Breast epithelium (tissue), 4 donors: ENCODE results near the gene LPAR1. TPM values are rescaled to one million over a fixed set of nuclear protein-coding genes. Genes with fewer than 3 reads are reported as not detected.

Source experiments
- DNase-seq, 2 donors: peaks; one replicate each; pipeline ENCODE4 v3.0.0-alpha.2; 2019; ENCODE audit warnings: low spot score in 2 of 2
- H3K27ac ChIP-seq, 2 donors: fragments of 200-600 bp; sonication (generic) in 1 of 2; one replicate each; pipeline ENCODE4 v1.5.1; 2016 to 2019; ENCODE audit warnings: mild to moderate bottlenecking in 1 of 2
- H3K27me3 ChIP-seq, 2 donors: fragments of 200-600 bp; sonication (generic) in 1 of 2; one replicate each; pipeline versions ENCODE4 v1.5.1 to v1.6.0; 2017 to 2019; ENCODE audit warnings: control low read depth in 1 of 2, mild to moderate bottlenecking in 1 of 2
- H3K36me3 ChIP-seq: fragments of 200-600 bp; one replicate; pipeline ENCODE4 v1.5.1; 2019
- H3K4me1 ChIP-seq, 2 donors: fragments of 200-600 bp; sonication (generic); one replicate each; pipeline ENCODE4 v1.5.1; 2016 to 2019; ENCODE audit warnings: control low read depth in 1 of 2
- H3K4me3 ChIP-seq, 3 donors: fragments of 200-600 bp; sonication (generic); 1 replicate in 2 of 3; 2 replicates in 1 of 3; pipeline ENCODE4 v1.5.1; 2016 to 2019; ENCODE audit warnings: mild to moderate bottlenecking in 3 of 3, moderate library complexity in 2 of 3
- H3K9me3 ChIP-seq, 2 donors: fragments of 200-600 bp; sonication (generic) in 1 of 2; one replicate each; pipeline ENCODE4 v1.5.1; 2016 to 2019; ENCODE audit warnings: control low read depth in 1 of 2
- CTCF ChIP-seq, 3 donors: fragments of 450-650 bp; IDR thresholded peaks; one replicate each; pipeline ENCODE4 v1.5.1; 2016 to 2017; ENCODE audit warnings: antibody characterized with exemption in 3 of 3, mild to moderate bottlenecking in 3 of 3, moderate library complexity in 3 of 3
- POLR2A ChIP-seq: fragments of 450-650 bp; IDR thresholded peaks from one replicate; pipeline ENCODE4 v1.6.1; 2016; ENCODE audit warnings: antibody characterized with exemption, mild to moderate bottlenecking, moderate library complexity
- POLR2AphosphoS5 ChIP-seq, 3 donors: sonication (generic); formaldehyde crosslinking; IDR thresholded peaks; one replicate each; pipeline ENCODE4 v1.6.1; 2017; ENCODE audit warnings: antibody characterized with exemption in 3 of 3
- intact Hi-C: fragments of 100-400 bp; cut with DNase I; formaldehyde crosslinking; loops from one replicate; pipeline ENCODE4 v1.15.1; 2023; ENCODE audit warnings: low total_unique reads
- total RNA-seq, 3 donors: library from RNA; depleted of rRNA; stranded (reverse); fragments of >200 nt; gene quantifications; one replicate each; pipeline ENCODE4 v1.1.0, GENCODE V29; 2016

LPAR1 gene
- total RNA-seq, 3 donors from 2014 or later, result 24.6 to 138 (median 79.3) TPM

- H3K9me3 ChIP-seq, result peaks cover 0 to 8% of the 10 kb centered on the region in 2 donors
- no peak overlapping the region for H3K4me3 ChIP-seq
- no peaks in the 10 kb centered on the region for H3K27me3 ChIP-seq
- intact Hi-C loops, result no loop called here
- no peaks in the 10 kb centered on the region for H3K36me3 ChIP-seq
- TF ChIP-seq POLR2AphosphoS5 (IDR thresholded peaks at IDR 0.05) (no peak), POLR2A (no peak), CTCF (IDR thresholded peaks at IDR 0.05) (no peak)
- H3K4me1 ChIP-seq, result no peaks in the 10 kb centered on the region
- no peak for DNase-seq
- peak overlapping the region in 1 of 2 donors; percentile 23 for H3K27ac ChIP-seq
Measured at GRCh38 chr9:110900917-110901316, 137.4 kb downstream of the LPAR1 start.

DNA sequence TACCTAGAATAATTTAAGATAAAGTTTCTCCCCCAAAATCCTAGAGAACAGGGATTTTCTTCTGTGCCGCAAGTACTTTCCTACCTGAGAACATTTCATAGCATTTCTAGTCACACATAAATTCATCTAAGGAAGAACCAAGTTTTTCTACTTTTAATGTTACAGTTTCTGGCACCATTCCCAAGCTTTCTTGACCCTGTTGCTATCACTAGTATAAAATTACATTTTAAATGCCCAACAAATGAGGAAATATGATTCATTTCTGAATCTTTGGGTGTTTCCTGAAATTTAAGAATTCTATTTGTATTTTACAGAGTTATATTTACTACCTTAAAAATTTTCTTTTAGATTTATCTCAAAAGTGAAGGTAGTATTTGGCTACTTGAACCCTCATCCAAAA is 137.8 kb downstream of the LPAR1 start:
- TF ChIP-seq CTCF (IDR thresholded peaks at IDR 0.05), result no peak
- intact Hi-C loops, result no loop called here
- DNase-seq, result no peak
- H3K36me3 ChIP-seq, result no peaks in the 10 kb centered on the region
- H3K4me1 ChIP-seq, result no peaks in the 10 kb centered on the region
- no peaks in the 10 kb centered on the region for H3K27me3 ChIP-seq
- peak overlapping the region in 1 of 2 donors; percentile 23 for H3K27ac ChIP-seq
- H3K9me3 ChIP-seq, result peaks cover 0 to 8% of the 10 kb centered on the region in 2 donors
- no peak overlapping the region for H3K4me3 ChIP-seq

- H3K9me3 ChIP-seq, result peaks cover 0 to 2% of the 10 kb centered on the region in 2 donors
- no peaks in the 10 kb centered on the region for H3K36me3 ChIP-seq
- TF ChIP-seq POLR2AphosphoS5 (IDR thresholded peaks at IDR 0.05) (no peak), POLR2A (no peak), CTCF (IDR thresholded peaks at IDR 0.05) (no peak)
- H3K4me3 ChIP-seq, result no peak overlapping the region
- H3K27ac ChIP-seq, result no peak overlapping the region
- H3K4me1 ChIP-seq, result no peaks in the 10 kb centered on the region
- no peak for DNase-seq
- intact Hi-C loops, result no loop called here
- H3K27me3 ChIP-seq, result no peaks in the 10 kb centered on the region
Measured at GRCh38 chr9:110898866-110899265, 139.4 kb downstream of the LPAR1 start.

GRCh38 chr9:110898358-110898757 is 139.9 kb downstream of the LPAR1 start:
- intact Hi-C loops, result no loop called here
- Histone ChIP-seq H3K4me1 (no peaks in the 10 kb centered on the region), H3K4me3 (no peak overlapping the region), H3K36me3 (no peaks in the 10 kb centered on the region), H3K9me3 (no peaks in the 10 kb centered on the region), H3K27ac (peak overlapping the region in 1 of 2 donors; percentile 13), H3K27me3 (no peaks in the 10 kb centered on the region)
- no peak for DNase-seq
- TF ChIP-seq POLR2A (no peak), CTCF (IDR thresholded peaks at IDR 0.05) (no peak), POLR2AphosphoS5 (IDR thresholded peaks at IDR 0.05) (no peak)

- no peak for DNase-seq
- Histone ChIP-seq H3K9me3 (no peaks in the 10 kb centered on the region), H3K4me1 (no peaks in the 10 kb centered on the region), H3K36me3 (no peaks in the 10 kb centered on the region), H3K4me3 (no peak overlapping the region), H3K27ac (peak overlapping the region in 1 of 2 donors; percentile 13), H3K27me3 (no peaks in the 10 kb centered on the region)
- no peak for TF ChIP-seq CTCF (IDR thresholded peaks at IDR 0.05)
- no peak for TF ChIP-seq POLR2AphosphoS5 (IDR thresholded peaks at IDR 0.05)
- intact Hi-C loops, result no loop called here
Measured at GRCh38 chr9:110897943-110898342, 140.3 kb downstream of the LPAR1 start.
